ENCODE measurements around the gene DNAJC17. TPM values are rescaled to one million over a fixed set of nuclear protein-coding genes. Genes with fewer than 3 reads are reported as not detected.

Gene DNAJC17
- total RNA-seq, 1 donor from 2014 or later: 38.1 TPM

DNA sequence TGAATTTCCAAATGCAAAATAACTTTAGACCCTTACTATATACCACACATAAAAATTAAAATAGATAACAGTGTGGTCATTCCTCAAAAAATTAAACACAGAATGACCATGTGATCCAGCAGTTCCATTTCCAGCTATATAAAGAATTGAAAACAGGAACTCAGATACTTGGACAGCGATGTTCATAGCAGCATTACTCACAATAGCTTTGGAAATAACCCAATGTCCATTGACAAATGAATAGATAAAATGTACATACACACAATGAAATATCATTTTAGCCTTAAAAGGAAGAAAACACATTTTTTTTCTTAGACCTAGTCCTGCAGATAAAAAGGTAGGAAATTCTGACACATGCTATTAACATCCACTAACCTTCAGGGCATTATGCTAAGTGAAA lies 85.6 kb downstream of the DNAJC17 start:
- Mint-ChIP-seq H3K36me3 (ENCODE audit: unreplicated experiment) (peaks cover 2% of the 10 kb centered on the region), H3K4me1 (ENCODE audit: unreplicated experiment) (no peaks in the 10 kb centered on the region), H3K9me3 (ENCODE audit: unreplicated experiment) (no peaks in the 10 kb centered on the region), H3K27ac (ENCODE audit: unreplicated experiment) (no peak overlapping the region), H3K4me3 (ENCODE audit: unreplicated experiment) (no peak overlapping the region), H3K27me3 (ENCODE audit: unreplicated experiment) (no peaks in the 10 kb centered on the region)
- DNase-seq (ENCODE audit: extremely low spot score, unreplicated experiment): no peak
- TF ChIP-seq, protein P1, sequence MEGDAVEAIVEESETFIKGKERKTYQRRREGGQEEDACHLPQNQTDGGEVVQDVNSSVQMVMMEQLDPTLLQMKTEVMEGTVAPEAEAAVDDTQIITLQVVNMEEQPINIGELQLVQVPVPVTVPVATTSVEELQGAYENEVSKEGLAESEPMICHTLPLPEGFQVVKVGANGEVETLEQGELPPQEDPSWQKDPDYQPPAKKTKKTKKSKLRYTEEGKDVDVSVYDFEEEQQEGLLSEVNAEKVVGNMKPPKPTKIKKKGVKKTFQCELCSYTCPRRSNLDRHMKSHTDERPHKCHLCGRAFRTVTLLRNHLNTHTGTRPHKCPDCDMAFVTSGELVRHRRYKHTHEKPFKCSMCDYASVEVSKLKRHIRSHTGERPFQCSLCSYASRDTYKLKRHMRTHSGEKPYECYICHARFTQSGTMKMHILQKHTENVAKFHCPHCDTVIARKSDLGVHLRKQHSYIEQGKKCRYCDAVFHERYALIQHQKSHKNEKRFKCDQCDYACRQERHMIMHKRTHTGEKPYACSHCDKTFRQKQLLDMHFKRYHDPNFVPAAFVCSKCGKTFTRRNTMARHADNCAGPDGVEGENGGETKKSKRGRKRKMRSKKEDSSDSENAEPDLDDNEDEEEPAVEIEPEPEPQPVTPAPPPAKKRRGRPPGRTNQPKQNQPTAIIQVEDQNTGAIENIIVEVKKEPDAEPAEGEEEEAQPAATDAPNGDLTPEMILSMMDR (IDR thresholded peaks at IDR 0.05): no peak

DNA sequence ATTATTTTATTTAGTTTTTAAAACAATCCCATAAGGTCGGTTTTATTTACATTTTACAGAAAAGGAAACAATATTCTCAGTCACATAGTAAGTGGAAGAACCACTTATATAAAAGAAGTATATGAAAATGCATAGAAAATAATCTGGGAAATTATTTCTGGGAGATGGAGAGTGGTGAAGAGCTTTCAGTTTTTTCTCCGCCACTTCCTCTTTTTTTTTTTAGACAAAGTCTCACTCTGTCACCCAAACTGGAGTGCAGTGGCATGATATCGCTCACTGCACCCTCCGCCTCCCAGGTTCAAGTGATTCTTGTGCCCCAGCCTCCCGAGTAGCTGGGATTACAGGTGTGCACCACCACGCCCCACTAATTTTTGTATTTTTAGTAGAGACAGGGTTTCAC lies 91.1 kb downstream of the DNAJC17 start:
- H3K4me3 Mint-ChIP-seq (ENCODE audit: unreplicated experiment): no peak overlapping the region
- H3K4me1 Mint-ChIP-seq (ENCODE audit: unreplicated experiment): no peaks in the 10 kb centered on the region
- H3K36me3 Mint-ChIP-seq (ENCODE audit: unreplicated experiment): peaks cover 5% of the 10 kb centered on the region
- TF ChIP-seq, protein P1 (IDR thresholded peaks at IDR 0.05): no peak
- no peaks in the 10 kb centered on the region for H3K9me3 Mint-ChIP-seq (ENCODE audit: unreplicated experiment)
- H3K27me3 Mint-ChIP-seq (ENCODE audit: unreplicated experiment): no peaks in the 10 kb centered on the region
- no peak for DNase-seq (ENCODE audit: extremely low spot score, unreplicated experiment)
- H3K27ac Mint-ChIP-seq (ENCODE audit: unreplicated experiment): no peak overlapping the region

Other genes starting within 250 kb of the DNAJC17 start
- gene CCDC32, start 242.4 kb downstream of the DNAJC17 start, total RNA-seq: 23.9 and 28.3 TPM in 2 replicates
- gene RPUSD2, start 238.2 kb downstream of the DNAJC17 start, total RNA-seq: 9.6 and 11.7 TPM in 2 replicates
- 5.6 and 6.2 TPM in 2 replicates for gene KNL1, start 213.2 kb downstream of the DNAJC17 start, total RNA-seq
- gene RAD51, start 112.3 kb downstream of the DNAJC17 start, total RNA-seq: 8.5 and 8.6 TPM in 2 replicates
- 30.2 and 35.6 TPM in 2 replicates for gene RMDN3, start 52.2 kb downstream of the DNAJC17 start, total RNA-seq
- 3.8 and 5.1 TPM in 2 replicates for gene GCHFR, start 43.4 kb downstream of the DNAJC17 start, total RNA-seq
- not detected in 2 replicates for gene C15orf62, start 37.5 kb downstream of the DNAJC17 start, total RNA-seq
- 21.1 and 23.6 TPM in 2 replicates for gene ZFYVE19, start 384 bp downstream of the DNAJC17 start, total RNA-seq
- not detected in 2 replicates for gene PPP1R14D, start 21.2 kb upstream of the DNAJC17 start, total RNA-seq
- gene SPINT1, start 36.6 kb upstream of the DNAJC17 start, total RNA-seq: 5.2 and 5.5 TPM in 2 replicates
- gene RHOV, start 66.8 kb upstream of the DNAJC17 start, total RNA-seq: 0.34 and 0.46 TPM in 2 replicates
- gene VPS18, start 87.0 kb upstream of the DNAJC17 start, total RNA-seq: 36.7 and 40.5 TPM in 2 replicates
- 0.39 and 0.54 TPM in 2 replicates for gene DLL4, start 121.9 kb upstream of the DNAJC17 start, total RNA-seq
- 33.3 and 39.3 TPM in 2 replicates for gene CHAC1, start 146.0 kb upstream of the DNAJC17 start, total RNA-seq